ENCODE data around the gene YY2.
A peak's percentile ranks its signal among the peaks of the same experiment; 100 is the strongest.
"Not testable (repeated sequence)": the region's sequence is repeated elsewhere in the genome, so short reads cannot be mapped to it uniquely, and the experiment has no call there.

The YY2 gene

DNA sequence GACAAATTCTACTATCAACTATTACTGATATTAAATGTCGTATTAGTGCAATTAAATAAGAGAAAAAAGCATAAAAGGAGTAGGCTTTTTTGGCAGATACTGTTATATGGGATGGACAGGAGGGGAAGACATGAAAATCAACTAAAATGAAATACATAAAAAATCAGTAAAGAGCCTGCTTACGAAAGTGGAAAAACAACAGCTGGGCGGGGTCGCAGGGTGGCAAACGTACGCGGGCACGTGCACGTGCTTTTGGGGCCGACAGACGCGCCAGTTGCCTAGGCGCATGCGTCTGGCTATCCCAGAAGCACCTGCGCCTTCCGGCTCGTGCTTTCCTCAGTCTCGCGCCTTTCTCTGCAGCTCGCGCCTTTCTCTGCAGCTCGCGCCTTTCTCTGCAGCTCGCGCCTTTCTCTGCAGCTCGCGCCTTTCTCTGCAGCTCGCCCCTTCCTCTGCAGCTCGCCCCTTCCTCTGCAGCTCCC is at the start of gene YY2:
YY2 (plus strand) TSS at position 51 of the 479 bp plus-strand sequence. CDS start 498 bp downstream, outside the sequence.
- no peak for DNase-seq (ENCODE audit: low spot score)

- DNase-seq (ENCODE audit: low spot score) = no peak
Measured at GRCh38 chrX:21806691-21807090, 49.1 kb upstream of the YY2 start.

DNA sequence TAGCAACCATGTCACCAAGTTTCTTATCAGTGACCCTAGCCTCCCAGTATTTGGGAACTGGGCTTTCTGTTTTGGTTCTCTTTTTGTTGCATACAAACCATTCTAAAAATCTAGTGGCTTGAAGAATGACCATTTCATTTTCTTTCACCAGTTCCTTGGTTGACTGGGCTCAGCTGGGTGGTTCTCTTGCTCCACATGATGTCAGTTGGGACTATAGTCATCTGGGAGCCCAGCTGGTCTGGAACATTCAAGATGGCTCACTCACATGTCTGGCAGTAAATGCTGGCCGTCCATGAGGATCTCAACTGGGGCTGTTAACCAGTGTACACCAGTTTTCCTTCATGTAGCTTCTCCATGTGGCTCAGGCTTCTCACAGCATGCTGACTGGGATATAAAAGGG is 44.0 kb upstream of the YY2 start:
- no peak for DNase-seq (ENCODE audit: low spot score)

DNA sequence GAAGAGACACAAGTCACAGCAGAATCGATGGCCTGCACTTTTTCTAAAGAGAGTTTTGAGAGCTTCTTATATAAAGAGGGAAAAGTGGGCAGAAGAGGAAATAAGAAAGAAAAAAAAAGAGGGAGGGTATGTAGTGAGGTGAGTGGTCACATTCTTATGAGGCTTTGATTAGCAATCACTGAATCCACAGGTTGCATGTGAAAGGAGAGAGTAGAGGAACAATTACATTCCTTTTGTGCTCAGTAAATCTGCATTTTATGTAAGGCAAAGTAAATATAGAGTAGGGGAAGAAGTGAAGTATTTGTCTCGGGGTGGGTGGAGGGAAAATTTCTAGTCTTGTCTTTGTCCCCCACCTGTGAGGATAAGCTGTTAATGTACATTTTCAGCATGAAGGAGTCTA is 43.2 kb upstream of the YY2 start:
- DNase-seq (ENCODE audit: low spot score) = no peak

- DNase-seq (ENCODE audit: low spot score) = no peak
Measured at GRCh38 chrX:21813612-21814368, 42.0 kb upstream of the YY2 start.

GRCh38 chrX:21816136-21816535 is 39.7 kb upstream of the YY2 start:
- no peak for DNase-seq (ENCODE audit: low spot score)

- DNase-seq (ENCODE audit: low spot score) = not testable (repeated sequence)
Measured at GRCh38 chrX:21820170-21820569, 35.6 kb upstream of the YY2 start.

GRCh38 chrX:21821875-21822274 is 33.9 kb upstream of the YY2 start:
- no peak for DNase-seq (ENCODE audit: low spot score)

DNA sequence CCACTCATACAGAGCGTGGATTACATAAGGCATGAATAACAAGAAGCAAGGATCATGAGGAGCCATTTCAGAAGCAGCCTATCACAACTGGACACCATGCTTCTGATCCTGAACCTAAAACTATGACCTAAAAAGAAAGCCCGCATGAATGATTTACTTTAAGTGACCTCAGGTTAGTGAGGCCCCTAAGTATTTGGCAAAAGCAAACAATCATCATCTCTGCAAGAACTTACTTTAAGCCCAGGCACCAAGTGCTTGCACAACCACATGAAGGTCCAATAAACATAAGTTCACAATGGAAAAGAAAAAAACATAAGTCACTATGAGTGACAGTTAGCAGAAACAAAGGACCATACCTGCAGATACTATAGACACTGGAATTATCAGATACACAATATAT is 24.3 kb upstream of the YY2 start:
- DNase-seq (ENCODE audit: low spot score) = no peak

- no peak for DNase-seq (ENCODE audit: low spot score)
Measured at GRCh38 chrX:21837056-21837455, 18.7 kb upstream of the YY2 start.

- peak; percentile 1 for DNase-seq (ENCODE audit: low spot score)
Measured at GRCh38 chrX:21838937-21839333, 16.9 kb upstream of the YY2 start.

DNA sequence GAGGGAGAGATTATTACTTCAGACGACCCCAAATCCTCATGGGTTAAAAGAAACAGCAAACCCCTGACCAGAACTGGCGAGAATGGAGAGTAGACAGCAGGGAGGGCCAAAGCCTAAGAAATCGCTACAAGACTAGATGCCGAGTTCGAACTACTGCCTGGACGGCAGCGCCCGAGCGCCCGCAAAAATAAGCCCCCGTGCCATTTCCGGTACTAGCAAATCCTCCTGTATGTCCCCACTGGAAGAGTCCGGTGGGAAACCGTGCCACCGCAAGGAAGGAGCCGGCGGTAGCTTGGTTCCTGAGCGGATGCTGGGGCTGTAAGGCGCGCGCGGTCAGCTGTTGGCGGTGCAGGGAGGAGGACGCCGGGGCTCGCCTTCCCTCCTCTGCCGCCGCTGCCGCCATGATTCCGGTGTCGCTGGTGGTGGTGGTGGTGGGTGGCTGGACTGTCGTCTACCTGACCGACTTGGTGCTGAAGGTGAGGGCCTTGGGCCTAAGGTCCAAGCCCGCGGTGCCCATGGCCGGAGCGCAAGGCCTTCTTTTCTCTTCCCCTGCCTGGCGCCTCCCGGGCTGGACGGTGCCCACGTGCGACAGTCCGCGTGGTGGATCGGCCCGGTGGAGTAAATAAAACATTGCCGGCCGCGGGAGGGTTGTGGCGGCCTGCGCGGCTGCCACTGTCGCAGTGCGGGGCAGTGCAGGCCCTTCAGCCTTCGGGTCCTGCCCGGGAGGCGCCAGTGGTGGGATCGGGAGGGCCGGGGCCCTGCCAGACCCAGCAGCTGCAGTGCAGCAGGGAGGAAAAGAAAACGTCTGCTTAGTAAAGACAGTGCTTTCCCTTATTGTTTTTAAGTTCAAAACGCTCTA is 16.2 kb upstream of the YY2 start, which contains the start of gene MBTPS2:
MBTPS2 (plus strand) TSS at position 284 of the 859 bp plus-strand sequence; CDS start at position 402, 118 bp downstream.
- peak; percentile 42 for DNase-seq (ENCODE audit: low spot score)

DNA sequence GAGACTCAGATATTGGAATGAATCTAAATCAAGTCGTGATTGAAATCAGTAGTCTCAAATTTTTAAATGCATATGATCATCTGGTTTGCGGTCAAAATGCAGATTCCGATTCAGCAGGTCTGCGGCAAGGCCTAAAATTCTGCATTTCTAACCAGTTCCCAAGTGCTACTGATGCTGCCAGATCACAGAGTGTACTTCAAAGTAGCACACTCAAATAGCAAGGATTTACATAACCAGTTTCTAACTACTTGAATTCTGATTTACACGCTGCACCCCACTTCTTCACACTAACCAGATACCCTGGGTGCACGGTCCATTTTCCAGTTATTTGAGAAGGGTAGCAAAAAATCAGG is 15.6 kb upstream of the YY2 start:
- DNase-seq (ENCODE audit: low spot score) = no peak

GRCh38 chrX:21843179-21843578 is 12.6 kb upstream of the YY2 start:
- no peak for DNase-seq (ENCODE audit: low spot score)

GRCh38 chrX:21845096-21845495 is 10.7 kb upstream of the YY2 start:
- no peak for DNase-seq (ENCODE audit: low spot score)

DNA sequence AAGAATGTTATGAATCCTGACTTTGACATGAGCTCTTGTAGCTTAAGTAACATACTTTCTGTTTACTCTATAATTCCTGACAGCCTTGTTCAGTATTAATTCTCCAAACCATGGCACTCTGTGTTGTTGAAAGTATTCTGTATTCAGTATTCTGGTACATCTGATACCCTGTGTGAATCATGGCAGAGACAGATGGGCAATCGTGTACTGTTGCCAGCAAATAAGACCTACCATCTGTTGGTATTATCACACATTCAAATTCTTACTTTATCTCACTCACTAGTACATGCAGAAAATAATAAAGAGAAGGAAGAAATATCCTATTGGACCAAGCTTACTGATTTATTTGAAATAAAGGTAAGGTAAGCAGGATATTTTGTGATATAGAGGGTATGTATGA is 8.4 kb upstream of the YY2 start:
- DNase-seq (ENCODE audit: low spot score) = no peak

DNA sequence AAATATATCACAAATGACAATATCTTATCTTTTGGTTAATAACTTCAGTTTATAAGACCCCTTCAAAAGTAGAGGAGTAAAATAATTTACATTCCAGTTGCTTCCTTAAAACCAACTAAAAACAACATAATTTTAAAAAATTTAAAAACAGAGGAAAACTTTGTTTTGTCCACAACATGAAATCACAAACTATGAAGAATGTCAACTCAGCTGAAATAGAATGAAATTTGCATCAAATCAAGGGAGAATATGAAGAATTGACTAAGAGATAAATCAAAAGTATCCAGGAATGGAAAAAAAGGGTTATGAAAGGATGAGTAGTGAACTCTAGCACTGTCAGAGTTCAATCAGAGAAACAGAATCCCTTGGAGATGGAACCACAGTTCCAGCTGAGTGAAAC is 2.2 kb upstream of the YY2 start:
- no peak for DNase-seq (ENCODE audit: low spot score)

DNA sequence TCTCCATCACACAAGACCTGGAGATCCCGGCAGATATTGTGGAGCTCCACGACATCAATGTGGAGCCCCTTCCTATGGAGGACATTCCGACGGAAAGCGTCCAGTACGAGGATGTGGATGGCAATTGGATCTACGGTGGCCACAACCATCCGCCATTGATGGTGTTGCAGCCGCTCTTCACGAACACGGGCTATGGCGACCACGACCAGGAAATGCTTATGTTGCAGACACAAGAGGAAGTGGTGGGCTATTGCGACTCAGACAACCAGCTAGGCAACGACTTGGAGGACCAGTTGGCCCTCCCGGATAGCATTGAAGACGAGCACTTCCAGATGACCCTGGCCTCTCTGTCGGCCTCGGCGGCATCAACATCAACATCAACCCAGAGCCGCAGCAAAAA is 717 bp downstream of the YY2 start:
- no peak for DNase-seq (ENCODE audit: low spot score)

GRCh38 chrX:21863241-21863640 is 7.5 kb downstream of the YY2 start:
- DNase-seq (ENCODE audit: low spot score) = no peak

DNA sequence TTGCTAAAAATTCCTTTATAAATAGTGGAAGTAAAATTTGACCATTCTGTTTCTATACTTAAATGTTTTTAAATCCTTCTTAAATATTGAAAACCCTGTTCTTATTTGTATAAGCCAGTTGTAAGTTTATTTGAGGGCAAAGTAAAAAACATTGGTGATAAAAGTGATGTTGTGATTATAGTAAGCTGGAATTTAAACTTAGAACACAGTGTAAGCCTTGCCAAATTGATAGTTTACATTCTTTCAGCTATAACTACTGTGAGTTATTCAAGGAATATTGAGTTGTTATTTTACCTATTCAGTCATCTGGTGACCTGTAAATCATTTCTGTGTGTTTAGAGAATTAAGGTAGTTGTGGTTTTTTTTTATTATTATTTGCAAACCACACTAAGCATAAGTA is 9.6 kb downstream of the YY2 start:
- no peak for DNase-seq (ENCODE audit: low spot score)

GRCh38 chrX:21870494-21870893 is 14.7 kb downstream of the YY2 start:
- no peak for DNase-seq (ENCODE audit: low spot score)

GRCh38 chrX:21873063-21873775 is 17.4 kb downstream of the YY2 start:
- DNase-seq (ENCODE audit: low spot score) = no peak

- DNase-seq (ENCODE audit: low spot score) = not testable (repeated sequence)
Measured at GRCh38 chrX:21874182-21874581, 18.4 kb downstream of the YY2 start.
